Activated CD4-positive, CD25-positive, alpha-beta regulatory T cell treated with anti-CD3 and anti-CD28 coated beads, Interleukin-2, amount 50 U/mL, for 72 hours (primary cell): ENCODE results near the gene KCTD11.
"Not testable (repeated sequence)": the region's sequence is repeated elsewhere in the genome, so short reads cannot be mapped to it uniquely, and the experiment has no call there.

Experiments used
- DNase-seq: peaks from one replicate; pipeline ENCODE4 v3.0.0; 2021

KCTD11 gene

DNA sequence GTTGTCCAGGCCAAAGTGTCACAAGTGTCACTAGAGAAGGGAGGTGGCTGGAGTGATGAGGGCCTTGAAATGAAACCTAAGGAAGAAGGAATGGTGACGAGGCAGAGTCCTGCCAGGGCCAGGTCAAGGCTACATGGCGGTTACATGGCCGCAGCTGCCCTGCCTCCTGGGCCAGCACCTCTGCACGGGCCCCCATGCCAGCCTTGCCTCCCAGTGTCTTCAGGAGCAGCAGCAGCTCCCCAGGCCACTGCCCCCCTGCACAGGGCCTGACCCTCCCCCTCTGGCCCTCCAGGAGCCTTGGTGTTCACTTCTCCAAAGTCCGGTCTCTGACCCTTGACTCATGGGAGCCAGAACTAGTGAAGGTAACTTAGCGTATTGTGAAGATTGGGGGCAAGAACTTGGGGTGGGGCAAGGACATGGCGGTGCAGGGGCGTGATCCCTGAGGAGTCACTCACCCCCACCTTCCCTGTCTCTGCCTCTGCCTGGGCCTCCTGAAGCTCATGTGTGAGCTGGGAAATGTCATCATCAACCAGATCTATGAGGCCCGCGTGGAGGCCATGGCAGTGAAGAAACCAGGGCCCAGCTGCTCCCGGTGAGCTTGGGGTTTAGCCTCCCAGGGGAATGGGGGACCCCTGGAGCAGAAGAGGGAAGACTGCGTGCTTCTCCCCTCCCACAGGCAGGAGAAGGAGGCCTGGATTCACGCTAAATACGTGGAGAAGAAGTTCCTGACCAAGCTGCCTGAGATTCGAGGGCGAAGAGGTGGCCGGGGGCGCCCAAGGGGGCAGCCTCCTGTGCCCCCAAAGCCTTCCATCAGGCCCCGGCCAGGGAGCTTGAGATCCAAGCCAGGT lies 4.1 kb upstream of the KCTD11 start:
- no peak for DNase-seq

DNA sequence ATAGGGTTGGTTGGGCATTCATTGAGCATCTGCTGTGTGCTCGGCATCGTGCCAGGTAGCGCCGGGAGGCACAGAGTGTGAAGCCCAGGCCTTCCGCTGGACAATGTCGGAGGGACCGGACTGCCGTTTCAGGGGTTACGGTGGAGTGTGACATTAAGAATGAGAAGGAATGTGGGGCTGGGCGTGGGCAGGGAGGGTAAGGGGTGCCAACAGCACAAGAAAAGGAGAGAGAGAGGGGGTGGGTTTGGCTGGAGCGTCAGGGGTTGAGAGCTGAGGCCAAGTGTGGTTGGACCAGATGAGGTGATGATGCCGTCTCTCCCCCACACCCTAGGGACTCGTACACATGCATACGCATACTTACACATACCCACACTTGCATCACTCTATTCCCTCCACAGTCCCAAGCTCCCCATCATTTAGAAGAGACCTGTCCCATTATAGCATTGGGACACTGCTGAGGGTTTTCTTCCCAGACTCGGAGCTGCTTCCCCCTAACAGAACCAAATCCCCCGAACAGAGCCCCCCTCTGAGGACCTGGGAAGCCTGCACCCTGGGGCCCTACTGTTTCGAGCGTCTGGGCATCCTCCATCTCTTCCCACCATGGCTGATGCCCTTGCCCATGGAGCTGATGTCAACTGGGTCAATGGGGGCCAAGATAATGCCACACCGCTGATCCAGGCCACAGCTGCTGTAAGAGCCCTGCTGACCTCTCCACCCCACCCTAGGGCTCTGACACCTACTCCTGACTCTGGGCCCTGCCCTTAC lies 3.3 kb upstream of the KCTD11 start:
- no peak for DNase-seq

DNA sequence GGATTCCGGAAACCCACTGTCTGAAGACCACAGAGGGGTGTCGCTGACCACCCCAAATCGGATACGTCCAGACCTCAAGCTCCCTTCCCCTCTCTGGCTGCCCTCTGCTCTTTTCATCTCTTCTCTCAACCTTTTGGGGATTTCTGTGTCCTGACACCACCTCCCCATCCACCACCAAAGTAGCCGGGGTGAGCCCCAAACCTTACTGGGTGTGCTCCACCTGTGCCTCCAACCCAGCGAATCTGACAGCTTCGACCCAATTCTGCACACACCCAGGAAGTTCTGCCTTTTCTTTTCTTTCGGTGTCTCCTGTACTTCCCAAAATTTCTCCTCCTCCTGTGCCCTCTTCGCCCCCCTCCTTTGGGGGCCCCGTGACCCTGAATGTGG lies 534 bp downstream of the KCTD11 start:
- DNase-seq = no peak

DNA sequence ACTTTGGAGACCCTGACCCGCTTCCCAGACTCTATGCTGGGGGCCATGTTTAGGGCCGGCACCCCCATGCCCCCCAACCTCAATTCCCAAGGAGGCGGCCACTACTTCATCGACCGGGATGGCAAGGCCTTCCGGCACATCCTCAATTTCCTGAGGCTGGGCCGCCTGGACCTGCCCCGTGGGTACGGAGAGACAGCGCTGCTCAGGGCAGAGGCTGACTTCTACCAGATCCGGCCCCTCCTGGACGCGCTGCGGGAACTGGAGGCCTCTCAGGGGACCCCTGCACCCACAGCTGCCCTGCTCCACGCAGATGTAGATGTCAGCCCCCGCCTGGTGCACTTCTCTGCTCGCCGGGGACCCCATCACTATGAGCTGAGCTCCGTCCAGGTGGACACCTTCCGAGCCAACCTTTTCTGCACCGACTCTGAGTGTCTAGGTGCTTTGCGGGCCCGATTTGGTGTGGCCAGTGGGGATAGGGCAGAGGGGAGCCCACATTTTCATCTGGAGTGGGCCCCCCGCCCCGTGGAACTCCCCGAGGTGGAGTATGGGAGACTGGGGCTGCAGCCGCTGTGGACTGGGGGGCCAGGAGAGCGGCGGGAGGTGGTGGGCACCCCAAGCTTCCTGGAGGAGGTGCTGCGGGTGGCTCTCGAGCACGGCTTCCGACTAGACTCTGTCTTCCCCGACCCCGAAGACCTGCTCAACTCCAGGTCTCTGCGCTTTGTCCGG lies 1.1 kb downstream of the KCTD11 start:
- no peak for DNase-seq

DNA sequence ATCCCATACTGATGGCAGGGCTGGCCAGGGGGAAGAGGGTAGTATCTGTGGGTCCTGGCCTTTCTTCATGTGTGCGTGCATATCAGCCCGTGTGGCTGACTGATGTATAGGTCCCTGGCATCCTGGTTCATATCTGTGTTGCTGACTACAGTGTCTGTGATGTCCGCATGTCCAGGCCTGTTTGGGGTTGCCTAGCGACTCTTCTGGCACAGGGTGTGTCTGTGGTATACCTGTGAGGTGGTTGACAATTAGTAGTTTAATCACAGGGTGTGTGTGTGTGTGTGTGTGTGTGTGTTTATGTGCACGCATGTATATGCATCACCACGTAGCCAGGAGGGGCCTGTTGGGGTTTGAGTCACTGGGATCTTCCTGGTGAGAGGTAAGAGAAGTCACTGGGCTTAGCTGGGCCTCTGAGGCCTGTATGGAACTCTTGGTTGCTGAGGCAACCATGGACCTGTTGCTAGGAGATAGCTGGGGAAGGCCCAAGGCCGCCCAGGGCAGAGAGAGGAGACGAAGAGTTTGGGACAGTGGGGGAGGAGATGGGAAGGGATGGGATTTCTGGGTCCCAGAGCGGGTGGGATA lies 2.4 kb downstream of the KCTD11 start:
- no peak for DNase-seq

DNA sequence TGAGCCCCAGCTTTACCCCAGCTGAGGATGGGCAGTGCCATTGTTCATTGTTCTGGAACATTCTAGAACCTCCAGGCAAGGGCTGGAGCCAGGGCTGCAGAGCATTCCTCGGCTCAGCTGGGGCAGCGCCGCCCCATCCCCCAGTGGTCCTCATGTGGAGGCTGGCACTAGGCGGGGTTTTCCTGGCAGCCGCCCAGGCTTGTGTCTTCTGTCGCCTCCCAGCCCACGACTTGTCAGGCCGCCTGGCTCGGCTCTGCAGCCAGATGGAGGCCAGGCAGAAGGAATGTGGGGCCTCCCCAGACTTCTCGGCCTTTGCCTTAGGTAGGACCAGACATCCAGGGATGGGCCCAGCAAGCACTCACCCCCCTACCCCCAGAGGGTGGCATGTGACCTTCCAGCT lies 3.1 kb downstream of the KCTD11 start, which contains the start of gene TMEM95:
Gene TMEM95 (plus strand): TSS at position 104 of the 400 bp plus-strand sequence. CDS start 49 bp downstream, at position 153.
- DNase-seq = no peak

DNA sequence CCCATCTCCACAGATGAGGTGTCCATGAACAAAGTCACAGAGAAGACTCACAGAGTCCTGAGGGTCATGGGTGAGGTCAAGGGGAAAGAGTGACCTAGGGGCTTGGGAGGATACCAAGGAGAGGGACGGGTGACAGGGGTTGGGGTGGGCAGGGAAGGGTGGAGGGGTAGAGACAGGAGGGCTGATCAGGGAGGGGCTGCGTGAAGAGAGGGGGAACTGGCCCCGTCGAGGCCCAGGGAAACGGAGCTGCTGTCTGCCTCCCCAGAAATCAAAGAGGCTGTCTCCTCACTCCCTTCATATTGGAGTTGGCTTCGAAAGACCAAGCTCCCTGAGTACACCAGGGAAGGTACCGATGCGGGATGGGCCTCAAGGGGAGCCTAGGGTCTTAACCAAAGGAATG lies 3.6 kb downstream of the KCTD11 start:
- DNase-seq = no peak

DNA sequence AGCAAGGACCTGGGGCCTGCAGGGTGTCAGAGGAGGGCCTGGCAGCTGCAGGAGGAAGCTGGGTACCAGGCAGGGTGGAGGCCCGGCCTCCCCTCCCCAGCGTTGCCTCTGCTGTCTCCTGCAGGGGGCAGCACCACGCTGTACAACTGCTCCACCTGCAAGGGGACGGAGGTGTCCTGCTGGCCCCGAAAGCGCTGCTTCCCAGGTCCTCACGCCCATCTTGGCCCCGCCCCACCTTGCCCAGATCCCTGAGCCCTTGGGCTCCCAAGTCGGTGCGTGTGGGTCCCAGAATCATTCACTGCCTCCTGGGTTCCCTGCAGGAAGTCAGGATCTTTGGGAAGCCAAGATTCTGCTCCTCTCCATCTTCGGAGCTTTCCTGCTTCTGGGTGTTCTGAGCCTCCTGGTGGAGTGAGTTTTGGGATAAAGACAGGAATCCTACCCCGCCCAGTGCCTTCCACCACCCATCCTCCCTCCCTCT lies 4.1 kb downstream of the KCTD11 start:
- peak; percentile 89 for DNase-seq

DNA sequence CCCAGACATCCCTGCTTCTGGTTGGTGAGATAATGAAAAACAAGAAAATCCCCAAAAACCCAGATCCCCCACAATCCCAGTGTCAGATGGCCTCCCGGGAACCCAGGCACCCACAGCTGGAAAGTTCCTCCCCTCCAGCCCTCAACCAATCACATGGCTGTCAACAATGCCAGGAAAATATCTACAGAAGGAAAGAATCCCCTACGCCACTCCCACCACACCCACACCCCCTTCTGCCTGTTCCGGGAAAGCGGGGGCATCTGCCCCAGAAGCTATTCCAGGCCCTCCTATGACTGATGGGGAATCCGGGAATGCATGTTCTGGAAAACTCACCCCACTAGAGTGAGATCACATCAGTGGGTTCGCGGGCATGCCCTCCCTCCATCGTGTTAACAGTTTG lies 4.8 kb downstream of the KCTD11 start:
- no peak for DNase-seq

DNA sequence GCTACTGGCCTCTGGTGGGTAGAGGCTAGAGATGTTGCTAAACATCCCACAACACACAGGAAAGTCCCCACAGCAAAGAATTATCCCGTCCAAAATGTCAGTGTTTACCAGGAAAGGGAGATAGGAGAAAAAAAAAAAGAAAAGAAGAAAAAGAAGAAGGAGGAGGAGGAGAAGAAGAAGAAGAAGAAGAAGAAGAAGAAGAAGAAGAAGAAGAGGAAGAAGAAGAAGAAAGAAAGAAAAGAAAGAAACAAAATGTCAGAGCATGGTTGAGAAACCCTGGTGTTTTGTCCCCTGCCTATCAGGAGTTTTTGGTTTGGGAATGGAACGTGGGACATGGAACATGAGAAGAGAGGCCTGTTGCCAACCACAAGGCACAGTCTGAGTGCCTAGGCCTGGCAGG lies 5.4 kb downstream of the KCTD11 start:
- no peak for DNase-seq

DNA sequence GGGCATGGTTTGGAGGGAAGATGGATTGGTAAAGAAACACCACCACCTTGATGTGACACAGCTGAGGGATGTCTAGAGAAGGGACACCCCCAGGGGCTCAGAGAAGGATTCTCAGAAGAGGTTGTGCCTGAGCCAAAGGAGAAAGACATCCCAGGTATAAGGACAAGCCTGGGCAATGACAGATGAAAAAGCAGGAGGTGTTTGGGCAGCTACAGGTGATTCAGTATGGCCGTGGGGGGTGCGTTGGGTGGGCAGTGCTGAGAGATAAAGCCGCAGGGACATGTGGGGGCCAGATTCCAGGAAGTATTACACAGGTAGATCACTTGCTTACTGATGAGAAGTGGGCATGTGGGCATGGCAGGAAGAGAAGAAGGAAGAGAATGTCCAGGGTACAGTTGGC lies 9.9 kb downstream of the KCTD11 start:
- DNase-seq = no peak

DNA sequence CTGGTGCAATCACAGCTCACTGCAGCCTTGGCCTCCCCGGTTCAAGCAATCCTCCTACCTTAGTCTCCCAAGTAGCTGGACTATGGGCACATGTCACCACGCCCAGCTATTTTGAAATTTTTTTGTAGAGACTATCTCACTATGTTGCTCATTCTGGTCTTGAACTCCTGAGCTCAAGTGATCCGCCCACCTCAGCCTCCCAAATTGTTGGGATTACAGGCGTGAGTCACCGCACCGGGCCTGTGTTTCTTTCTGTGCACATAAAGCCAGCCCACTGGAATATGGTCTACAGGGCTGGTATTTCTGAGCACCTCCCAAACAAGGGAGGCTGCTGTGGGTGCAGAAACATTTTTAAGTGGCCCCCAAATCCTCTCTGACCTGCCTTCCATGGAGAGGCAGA lies 11.3 kb downstream of the KCTD11 start:
- DNase-seq = no peak

DNA sequence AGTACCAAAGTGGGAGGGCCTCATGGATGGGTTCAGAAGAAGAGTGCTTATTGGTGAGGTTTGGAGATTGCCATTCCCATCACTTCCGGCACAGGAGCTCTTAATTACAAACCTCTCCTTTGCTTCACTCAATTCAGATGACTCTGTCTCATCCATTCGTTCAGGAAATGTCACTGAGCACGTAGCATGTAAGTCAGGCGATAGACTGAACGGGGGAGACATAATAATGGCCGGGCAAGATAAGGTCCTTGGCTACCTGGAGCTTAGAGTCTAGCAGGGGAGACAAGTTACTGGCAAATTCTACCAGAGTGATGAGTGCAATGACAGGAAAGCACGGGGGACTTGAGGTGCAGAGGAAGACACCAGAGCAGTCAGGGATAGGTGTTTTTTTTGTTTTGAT lies 14.0 kb downstream of the KCTD11 start:
- DNase-seq = not testable (repeated sequence)

DNA sequence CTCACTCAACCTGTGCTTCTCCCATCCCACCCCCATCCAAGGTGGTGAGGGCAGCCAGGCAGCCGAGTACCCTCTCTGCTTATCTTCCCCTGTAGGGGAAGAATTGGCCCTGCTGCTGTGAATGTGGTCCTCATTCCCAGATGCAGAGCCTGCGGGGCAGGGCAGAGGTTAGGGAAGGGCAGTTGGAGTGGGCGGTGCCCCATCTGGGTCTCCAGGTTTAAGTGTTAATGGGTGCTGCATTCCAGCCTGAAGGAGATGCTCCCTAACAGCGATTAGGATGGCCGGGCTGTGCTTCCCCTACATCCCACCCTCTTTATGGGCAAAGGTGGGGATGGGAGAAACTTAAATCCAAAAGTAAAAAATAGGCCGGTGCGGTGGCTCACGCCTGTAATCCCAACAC lies 15.1 kb downstream of the KCTD11 start:
- no peak for DNase-seq

DNA sequence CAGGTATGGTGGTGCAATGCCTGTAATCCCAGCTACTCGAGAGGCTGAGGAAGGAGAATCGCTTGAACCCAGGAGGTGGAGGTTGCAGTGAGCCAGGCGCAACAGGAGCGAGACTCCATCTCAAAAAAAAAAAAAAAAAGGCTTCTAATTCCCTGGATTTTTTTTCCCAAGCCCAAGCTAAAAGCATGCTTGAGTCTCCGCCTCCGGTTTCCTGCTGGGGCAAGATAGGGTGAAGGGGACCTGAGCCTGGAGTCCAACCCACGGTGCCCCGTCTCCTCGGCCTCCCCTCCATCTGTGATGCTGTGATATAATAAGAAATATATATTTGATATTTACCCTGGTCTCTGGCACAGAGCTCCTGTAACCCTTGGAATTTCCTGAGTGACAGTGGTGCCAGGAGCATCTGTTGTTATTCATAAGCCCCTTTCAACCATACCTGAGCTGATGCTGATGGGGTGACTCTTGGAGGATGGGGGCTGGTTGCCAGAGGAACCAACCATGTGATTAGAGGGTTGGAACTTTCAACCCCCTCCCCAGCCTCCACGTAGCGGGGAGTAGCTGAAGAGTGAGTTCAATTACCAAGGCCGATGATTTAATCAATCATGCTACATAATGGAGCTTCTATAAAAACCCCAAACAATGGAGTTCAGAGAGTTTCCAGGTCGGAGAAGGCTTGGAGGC lies 16.1 kb downstream of the KCTD11 start:
- DNase-seq = no peak

DNA sequence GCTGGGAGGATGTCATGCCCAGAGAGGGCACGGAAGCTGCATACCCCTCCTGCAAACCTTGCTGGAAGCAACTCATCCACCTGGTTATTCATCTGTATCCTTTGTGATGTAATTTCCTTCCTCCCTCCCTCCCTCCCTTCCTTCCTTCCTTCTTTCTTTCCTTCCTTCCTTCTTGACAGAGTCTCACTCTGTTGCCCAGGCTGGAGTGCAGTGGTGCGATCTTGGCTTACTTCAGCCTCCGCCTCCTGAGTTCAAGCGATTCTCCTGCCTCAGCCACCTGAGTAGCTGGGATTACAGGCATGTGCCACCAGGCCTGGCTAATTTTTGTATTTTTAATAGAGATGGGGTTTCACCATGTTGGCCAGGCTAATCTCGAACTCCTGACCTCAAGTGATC lies 16.6 kb downstream of the KCTD11 start:
- DNase-seq = not testable (repeated sequence)

DNA sequence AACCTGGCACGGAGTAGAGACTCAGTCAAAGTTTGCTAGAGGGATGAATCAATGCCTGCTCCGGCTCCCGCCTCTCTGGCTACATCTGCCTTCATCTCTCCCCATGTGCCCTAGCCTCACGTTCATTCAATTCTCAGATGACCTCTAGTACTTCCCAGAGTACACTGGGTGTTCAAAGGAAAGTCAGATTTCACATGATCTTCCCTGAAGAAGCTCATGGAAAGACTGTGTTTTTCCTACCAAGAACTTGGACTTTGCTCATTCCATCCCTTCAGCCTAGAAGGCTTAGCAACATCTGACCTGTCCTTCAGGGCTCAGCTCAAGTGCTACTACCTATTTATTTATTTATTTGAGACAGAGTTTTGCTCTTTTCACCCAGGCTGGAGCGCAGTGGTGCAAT lies 17.9 kb downstream of the KCTD11 start:
- DNase-seq = no peak

DNA sequence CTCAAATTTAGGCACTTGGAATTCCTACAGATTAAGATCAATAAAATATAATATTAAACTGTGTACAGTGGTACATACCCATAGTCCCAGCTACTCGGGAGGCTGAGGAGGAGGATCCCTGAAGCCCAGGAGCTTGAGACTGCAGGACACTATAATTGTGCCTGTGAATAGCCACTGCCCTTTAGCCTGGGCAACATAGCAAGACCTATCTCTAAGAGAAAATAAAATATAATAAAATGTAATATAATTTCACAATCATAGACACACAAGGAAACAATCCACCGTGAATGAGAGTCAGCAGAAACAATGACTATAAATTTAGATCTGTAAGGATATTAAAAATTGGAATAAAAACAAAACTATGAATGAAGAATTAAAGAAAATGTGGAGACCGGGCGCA lies 18.9 kb downstream of the KCTD11 start:
- no peak for DNase-seq

DNA sequence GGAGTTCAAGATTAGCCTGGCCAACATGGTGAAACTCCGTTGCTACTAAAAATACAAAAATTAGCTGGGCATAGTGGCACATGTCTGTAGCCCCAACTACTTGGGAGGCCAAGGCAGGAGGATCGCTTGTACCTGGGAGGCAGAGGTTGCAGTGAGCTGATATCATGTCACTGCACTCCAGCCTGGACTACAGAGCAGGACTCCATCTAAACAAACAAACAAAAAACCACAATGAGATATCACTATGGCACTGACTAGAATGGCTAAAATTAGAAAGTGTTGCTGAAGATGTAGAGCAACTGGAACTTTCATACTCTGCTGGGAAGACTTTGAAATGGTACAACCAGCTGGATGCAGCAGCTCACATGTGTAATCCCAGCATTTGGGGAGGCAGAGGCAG lies 22.4 kb downstream of the KCTD11 start:
- no peak for DNase-seq

DNA sequence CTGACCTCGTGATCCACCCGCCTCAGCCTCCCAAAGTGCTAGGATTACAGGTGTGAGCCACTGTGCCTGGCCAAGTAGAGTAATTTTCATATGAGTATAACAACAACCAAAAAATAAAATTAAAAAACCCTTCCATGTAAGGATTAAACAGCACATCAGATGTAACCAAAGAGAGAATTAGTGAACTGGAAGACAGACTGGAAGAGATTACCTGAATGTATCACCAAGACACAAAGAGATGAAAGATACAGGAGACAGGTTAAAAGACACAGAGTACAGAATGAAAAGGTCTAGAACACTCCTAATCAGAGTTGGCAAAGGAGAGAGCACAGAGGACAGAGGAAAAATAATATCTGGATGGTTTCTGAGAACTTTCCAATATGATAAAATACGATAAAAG lies 27.2 kb downstream of the KCTD11 start:
- DNase-seq = no peak

DNA sequence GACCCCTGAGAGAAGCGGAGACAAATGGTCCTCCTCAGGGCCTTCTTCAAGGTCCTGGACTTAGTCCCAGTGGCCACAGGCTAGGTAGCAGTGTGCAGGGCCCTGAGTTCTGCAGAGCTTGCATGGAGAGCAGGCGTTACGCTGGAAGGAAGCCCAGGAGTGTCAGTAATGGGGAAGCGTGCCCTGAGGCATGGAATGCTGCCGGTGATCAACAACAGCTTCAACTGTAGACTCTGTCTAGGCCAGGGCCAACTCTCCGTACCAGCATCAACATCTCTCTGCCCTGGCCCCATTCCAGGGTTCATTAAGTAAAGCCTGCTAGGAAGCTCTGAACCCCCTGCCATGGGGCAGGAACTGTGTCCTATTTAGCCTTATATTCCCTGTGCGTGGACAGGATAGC lies 28.4 kb downstream of the KCTD11 start:
- DNase-seq = no peak

DNA sequence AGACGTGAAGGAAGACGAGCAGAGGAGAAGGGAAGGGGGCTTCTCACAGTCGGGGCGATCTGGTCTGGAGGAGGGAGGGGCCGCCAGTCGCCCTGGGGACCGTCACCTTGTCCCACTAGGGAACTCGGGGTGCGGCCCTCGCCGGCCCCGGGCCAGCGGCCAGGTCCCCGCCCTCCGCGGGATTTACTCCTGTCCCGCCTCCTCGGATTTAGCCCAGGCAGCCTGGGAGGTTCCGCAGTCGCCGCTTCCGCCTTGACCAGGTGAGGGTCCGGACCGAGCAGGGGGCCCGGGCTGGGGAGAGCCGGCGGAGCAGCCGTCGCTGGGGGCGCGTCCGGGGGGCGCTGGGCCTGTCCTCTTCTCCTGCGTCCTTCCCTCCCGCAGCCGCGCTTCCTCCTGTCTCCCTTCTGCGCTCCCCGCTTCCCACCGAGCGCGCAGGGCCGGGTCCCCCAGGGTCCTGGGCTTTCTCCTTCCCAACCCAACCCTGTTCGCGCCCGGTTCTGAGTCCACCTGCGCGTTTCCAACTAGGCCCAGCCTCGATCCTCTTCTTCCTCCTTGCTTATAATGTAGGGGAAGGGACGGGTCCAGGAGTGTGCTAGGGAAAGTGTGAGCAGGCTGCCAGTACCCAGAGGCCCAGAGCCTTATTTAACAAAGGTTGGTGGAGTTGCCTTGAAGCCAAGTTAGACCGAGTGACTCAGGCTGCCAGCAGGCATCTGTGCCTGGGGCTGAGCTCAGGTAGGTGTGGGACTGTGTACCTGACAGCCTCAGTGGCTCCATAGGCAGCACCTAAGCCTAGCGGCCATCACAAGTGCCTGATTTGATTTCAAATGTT lies 29.1 kb downstream of the KCTD11 start, which contains the start of gene TNK1:
Gene TNK1 (plus strand): TSS at position 235 of the 829 bp plus-strand sequence. CDS start 1,838 bp downstream, outside the sequence.
- DNase-seq = no peak
